ENCODE measurements around the gene OTOL1. TPM values are rescaled to one million over a fixed set of nuclear protein-coding genes. Genes with fewer than 3 reads are reported as not detected.

Gene OTOL1
- not detected for total RNA-seq
- long read RNA-seq: 0 reads

DNA sequence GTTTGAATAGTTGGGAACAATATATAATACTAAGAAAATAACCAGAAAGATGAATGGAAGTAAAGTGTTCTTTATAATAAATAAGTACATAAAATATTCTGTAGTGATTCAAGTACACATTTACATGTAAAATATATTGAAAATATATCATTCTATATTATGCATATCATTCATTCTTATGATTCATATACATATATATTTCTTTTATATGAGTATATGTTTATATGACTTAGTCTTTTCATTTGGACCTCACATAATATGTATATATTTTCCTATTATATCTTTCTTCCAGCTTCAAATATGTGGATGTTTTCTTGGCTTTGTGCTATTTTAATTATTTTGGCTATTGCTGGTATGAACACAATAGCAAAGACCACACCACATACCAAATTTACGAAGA lies at the start of gene OTOL1:
TSS of gene OTOL1 (plus strand) at position 301 of the 400 bp plus-strand sequence. CDS start at position 301, 0 bp downstream.
- Histone ChIP-seq H3K4me1 (peaks cover 9% of the 10 kb centered on the region), H3K36me3 (no peaks in the 10 kb centered on the region), H3K27me3 (ENCODE audit: low read depth) (no peaks in the 10 kb centered on the region), H3K27ac (no peak within 1 kb of the TSS), H3K4me3 (no peak within 1 kb of the TSS), H3K9me3 (no peaks in the 10 kb centered on the region)
- no peak for TF ChIP-seq CTCF (IDR thresholded peaks at IDR 0.05)
- ATAC-seq: no peak
- intact Hi-C loops (cut with DNase I): no loop called here
- DNase-seq: no peak

- H3K36me3 ChIP-seq: no peaks in the 10 kb centered on the region
- ATAC-seq: no peak
- intact Hi-C loops (cut with DNase I): no loop called here
- H3K4me1 ChIP-seq: no peaks in the 10 kb centered on the region
- H3K27ac ChIP-seq: no peak overlapping the region
- H3K4me3 ChIP-seq: no peak overlapping the region
- H3K27me3 ChIP-seq (ENCODE audit: low read depth): no peaks in the 10 kb centered on the region
- no peak for TF ChIP-seq CTCF (IDR thresholded peaks at IDR 0.05)
- no peak for DNase-seq
- H3K9me3 ChIP-seq: no peaks in the 10 kb centered on the region
Measured at GRCh38 chr3:161449785-161450184, 46.8 kb upstream of the OTOL1 start.

GRCh38 chr3:161452179-161452578 lies 44.4 kb upstream of the OTOL1 start:
- ATAC-seq (no peak), DNase-seq (no peak)
- no peak for TF ChIP-seq CTCF (IDR thresholded peaks at IDR 0.05)
- intact Hi-C loops (cut with DNase I): no loop called here
- Histone ChIP-seq H3K27me3 (ENCODE audit: low read depth) (no peaks in the 10 kb centered on the region), H3K36me3 (no peaks in the 10 kb centered on the region), H3K9me3 (no peaks in the 10 kb centered on the region), H3K4me1 (no peaks in the 10 kb centered on the region), H3K4me3 (no peak overlapping the region), H3K27ac (no peak overlapping the region)

DNA sequence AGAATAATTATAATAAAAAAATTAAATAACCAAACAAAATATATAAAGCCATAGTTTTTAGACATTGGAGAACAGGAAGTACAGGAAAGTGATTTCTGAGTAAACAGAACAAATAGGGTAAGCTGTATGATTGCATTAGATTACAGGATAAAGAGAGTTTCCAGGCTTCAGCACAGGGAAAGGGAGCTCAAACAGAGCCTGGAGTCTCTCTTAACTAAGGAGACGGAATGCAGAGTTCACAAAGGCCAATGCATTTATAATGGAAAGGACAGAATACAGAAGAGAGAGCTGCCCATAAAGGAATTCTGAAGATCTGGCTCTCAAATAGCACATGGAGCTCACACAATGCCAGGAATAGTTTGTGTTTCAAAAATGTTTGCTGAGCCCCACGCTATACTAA lies 42.0 kb upstream of the OTOL1 start:
- Histone ChIP-seq H3K9me3 (no peaks in the 10 kb centered on the region), H3K27ac (no peak overlapping the region), H3K36me3 (no peaks in the 10 kb centered on the region), H3K27me3 (ENCODE audit: low read depth) (no peaks in the 10 kb centered on the region), H3K4me3 (no peak overlapping the region), H3K4me1 (no peaks in the 10 kb centered on the region)
- no peak for TF ChIP-seq CTCF (IDR thresholded peaks at IDR 0.05)
- DNase-seq: no peak
- intact Hi-C loops (cut with DNase I): no loop called here
- ATAC-seq: no peak

DNA sequence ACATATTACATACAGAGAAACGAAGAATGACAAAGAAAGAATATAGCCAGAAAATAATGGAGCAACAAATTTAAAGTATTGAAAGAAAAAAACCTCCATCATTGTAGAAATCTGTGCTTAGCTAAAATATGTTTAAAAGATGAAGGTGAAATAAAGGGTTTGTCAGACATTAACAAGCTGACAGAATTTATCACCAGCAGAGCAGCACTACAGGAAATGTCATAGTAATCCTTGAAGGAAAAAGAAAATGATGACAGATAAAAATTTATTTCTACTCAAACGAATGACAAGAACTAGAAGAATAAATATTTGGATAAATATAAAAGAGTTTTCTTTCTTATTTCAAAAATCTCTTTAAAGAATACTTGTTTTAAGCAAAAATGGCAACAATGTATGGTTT lies 40.6 kb upstream of the OTOL1 start:
- no peak for DNase-seq
- ATAC-seq: no peak
- no peak overlapping the region for H3K27ac ChIP-seq
- no peak overlapping the region for H3K4me3 ChIP-seq
- no peak for TF ChIP-seq CTCF (IDR thresholded peaks at IDR 0.05)
- no peaks in the 10 kb centered on the region for H3K9me3 ChIP-seq
- intact Hi-C loops (cut with DNase I): no loop called here
- no peaks in the 10 kb centered on the region for H3K27me3 ChIP-seq (ENCODE audit: low read depth)
- no peaks in the 10 kb centered on the region for H3K36me3 ChIP-seq
- no peaks in the 10 kb centered on the region for H3K4me1 ChIP-seq

DNA sequence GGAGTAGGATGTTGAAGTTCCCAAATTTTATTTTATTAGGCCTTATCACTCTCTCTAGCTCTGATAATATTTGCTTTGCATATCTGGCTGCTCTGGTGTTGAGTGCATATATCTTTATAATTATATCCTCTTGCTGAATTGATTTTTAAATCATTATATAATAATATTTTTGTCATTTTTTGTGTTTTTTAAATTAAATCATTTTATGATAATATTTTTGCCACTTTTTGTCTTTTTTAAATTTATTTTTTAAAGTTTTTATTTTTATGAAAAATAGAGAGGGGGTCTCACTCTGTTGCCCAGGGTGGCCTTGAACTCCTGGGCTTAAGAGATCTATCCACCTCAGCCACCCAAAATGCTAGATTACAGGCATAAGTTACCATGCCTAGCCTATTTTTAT lies 34.5 kb upstream of the OTOL1 start:
- Histone ChIP-seq H3K4me1 (no peaks in the 10 kb centered on the region), H3K36me3 (no peaks in the 10 kb centered on the region), H3K27me3 (ENCODE audit: low read depth) (no peaks in the 10 kb centered on the region), H3K9me3 (no peaks in the 10 kb centered on the region), H3K27ac (no peak overlapping the region), H3K4me3 (no peak overlapping the region)
- ATAC-seq (no peak), DNase-seq (no peak)
- no peak for TF ChIP-seq CTCF (IDR thresholded peaks at IDR 0.05)
- intact Hi-C loops (cut with DNase I): no loop called here
